K562 (cell line): ENCODE data around the gene NDUFB3. TPM values are rescaled to one million over a fixed set of nuclear protein-coding genes. Genes with fewer than 3 reads are reported as not detected.

Experiments used
- CBFA2T3 ChIP-seq: fragments of 450-650 bp; IDR thresholded peaks from 2 replicates; pipeline ENCODE4 v1.6.1; 2017
- CGGBP1 ChIP-seq: fragments of 250-450 bp; sonication (Bioruptor Pico); IDR thresholded peaks from 2 replicates; pipeline ENCODE4 v1.9.0; 2021; ENCODE audit warnings: mild to moderate bottlenecking
- CHD2 ChIP-seq: IDR thresholded peaks from 2 replicates; pipeline ENCODE4 v1.6.1; 2011; ENCODE audit warnings: low read depth, low read length
- ETV6 ChIP-seq, 3 experiments: fragments of 150-350 bp in 1 of 3; sonication (generic) in 1 of 3; formaldehyde crosslinking in 1 of 3; IDR thresholded peaks; 2 replicates each; pipeline versions ENCODE4 v1.6.1 to v1.8.0; 2014 to 2022; ENCODE audit warnings: borderline replicate concordance in 2 of 3, low read depth in 2 of 3, antibody characterized with exemption in 1 of 3, low read length in 1 of 3, mild to moderate bottlenecking in 1 of 3, missing genetic modification reagents in 1 of 3
- GTF2A2 ChIP-seq: IDR thresholded peaks from 2 replicates; pipeline ENCODE4 v1.6.1; 2016; ENCODE audit warnings: mild to moderate bottlenecking, missing genetic modification characterization, missing compliant biosample characterization
- HDAC6 ChIP-seq: IDR thresholded peaks from 2 replicates; pipeline ENCODE4 v1.6.1; 2012; ENCODE audit warnings: low read depth, mild to moderate bottlenecking, control low read depth, inconsistent platforms, low read length, moderate library complexity
- KDM2B ChIP-seq: fragments of 250-450 bp; sonication (Bioruptor Pico); IDR thresholded peaks from 2 replicates; pipeline ENCODE4 v1.8.0; 2021; ENCODE audit warnings: mild to moderate bottlenecking, moderate library complexity
- MIER1 ChIP-seq: fragments of 450-650 bp; IDR thresholded peaks from 2 replicates; pipeline ENCODE4 v1.6.1; 2016; ENCODE audit warnings: antibody characterized with exemption, mild to moderate bottlenecking, low read depth
- NFATC3 ChIP-seq: fragments of 450-650 bp; IDR thresholded peaks from 2 replicates; pipeline ENCODE4 v1.6.1; 2017; ENCODE audit warnings: mild to moderate bottlenecking
- PML ChIP-seq: IDR thresholded peaks from 2 replicates; pipeline ENCODE4 v1.6.1; 2012; ENCODE audit warnings: low read length, inconsistent platforms
- RBM39 ChIP-seq: fragments of 200-400 bp; formaldehyde crosslinking; optimal IDR thresholded peaks from 2 replicates; pipeline ENCODE3; 2018; ENCODE audit warnings: low read depth, low read length
- SLC30A9 ChIP-seq: fragments of 250-450 bp; sonication (Bioruptor Pico); IDR thresholded peaks from 2 replicates; pipeline ENCODE4 v1.8.0; 2022; ENCODE audit warnings: mild to moderate bottlenecking, moderate library complexity
- SMC3 ChIP-seq: conservative IDR thresholded peaks from 2 replicates; pipeline ENCODE4 v1.6.1; 2011; ENCODE audit warnings: low read depth, low read length, improper control_type of control experiment; ENCODE audit not compliant: insufficient read depth
- U2AF2 ChIP-seq: fragments of 200-400 bp; formaldehyde crosslinking; optimal IDR thresholded peaks from 2 replicates; pipeline ENCODE3; 2017; ENCODE audit warnings: low read depth, mild to moderate bottlenecking, low read length
- ZBED1 ChIP-seq: IDR thresholded peaks from 2 replicates; pipeline ENCODE4 v1.6.1; 2014
- ZBTB7A ChIP-seq: IDR thresholded peaks from 2 replicates; pipeline ENCODE4 v1.6.1; 2011; ENCODE audit warnings: low read depth, mild to moderate bottlenecking, low read length, moderate library complexity, borderline replicate concordance; ENCODE audit not compliant: control insufficient read depth
- ZNF121 ChIP-seq: sonication (generic); formaldehyde crosslinking; conservative IDR thresholded peaks from 2 replicates; pipeline ENCODE4 v1.8.0; 2022; ENCODE audit warnings: missing genetic modification reagents
- ZNF124 ChIP-seq: sonication (generic); formaldehyde crosslinking; IDR thresholded peaks from 2 replicates; pipeline ENCODE4 v1.8.1; 2022; ENCODE audit warnings: missing genetic modification reagents
- ZNF766 ChIP-seq: fragments of 200-800 bp; sonication (Bioruptor generic); conservative IDR thresholded peaks from 2 replicates; pipeline ENCODE4 v1.6.1; 2016; ENCODE audit warnings: missing genetic modification characterization, missing compliant biosample characterization
- polyA plus RNA-seq, 8 experiments: library from polyadenylated mRNA; depleted of rRNA in 4 of 8; stranded (reverse) in 5 of 8; unstranded in 3 of 8; fragments of >200 nt; fragmentation: Nextera tagmentation in 2 of 8; fragmentation: Illumina TruSeq in 1 of 8; extraction: Ambion mirVana in 2 of 8; extraction: Trizol in 1 of 8; gene quantifications; 2 replicates each; pipeline versions ENCODE4 v1.2.1 to v1.2.3, GENCODE V29; 2011 to 2014; ENCODE audit warnings: inconsistent platforms in 1 of 8, missing spikeins in 1 of 8
- total RNA-seq, 7 experiments: library from RNA; depleted of rRNA in 6 of 7; stranded (reverse); fragments of >200 nt in 6 of 7; fragmentation: Illumina TruSeq in 2 of 7; extraction: Trizol in 2 of 7; gene quantifications; 2 replicates each; pipeline versions ENCODE4 v1.2.1 to v1.2.3, GENCODE V29; 2011 to 2021; ENCODE audit warnings: low replicate concordance in 1 of 7
- TF ChIP-seq, protein P1 (sequence below): sonication (generic); formaldehyde crosslinking; IDR thresholded peaks from 2 replicates; pipeline ENCODE4 v1.8.0; 2023; ENCODE audit warnings: missing genetic modification reagents, mild to moderate bottlenecking, borderline replicate concordance
- TF ChIP-seq, protein P2 (sequence below): IDR thresholded peaks from 2 replicates; pipeline ENCODE4 v1.6.1; 2011; ENCODE audit warnings: borderline replicate concordance, low read depth, mild to moderate bottlenecking, moderate library complexity, low read length; ENCODE audit not compliant: insufficient read depth, poor library complexity, severe bottlenecking

NDUFB3 gene
- total and polyA plus RNA-seq, 9 of the 15 experiments (the other 6 are each of a cell fraction or from before 2014, with no cell fraction given): 126 to 786 (median 156) TPM

- TF ChIP-seq U2AF2 (no peak), PML (peak; percentile 60; the same call in 1 of the 2 replicates), NFATC3 (peak; percentile 80; the same call in 1 of the 2 replicates), SMC3 (0 out of 2 replicates have a peak, but pooled peaks have one; percentile 4), ZNF766 (CRISPR knock-in tag) (0 out of 2 replicates have a peak, but pooled peaks have one; percentile 41), ZBED1 (no peak), HDAC6 (no peak), ZBTB7A (peak; percentile 23; the same call in 1 of the 2 replicates), CGGBP1 (CRISPR knock-in tag) (no peak), CBFA2T3 (peak; percentile 22; the same call in 1 of the 2 replicates), CHD2 (no peak), ZNF124 (CRISPR knock-in tag) (no peak), KDM2B (CRISPR knock-in tag) (no peak), ETV6 (IDR thresholded peaks at IDR 0.05; ENCODE audit: borderline replicate concordance in 1 of 2, low read depth in 2 of 2, low read length in 1 of 2) (no peak), ETV6 (CRISPR knock-in tag; IDR thresholded peaks at IDR 0.05; ENCODE audit: borderline replicate concordance) (no peak), RBM39 (no peak), ZNF121 (no peak), MIER1 (0 out of 2 replicates have a peak, but pooled peaks have one; percentile 22), GTF2A2 (tag) (peak; percentile 78), SLC30A9 (CRISPR knock-in tag) (no peak)
- TF ChIP-seq, protein P1, sequence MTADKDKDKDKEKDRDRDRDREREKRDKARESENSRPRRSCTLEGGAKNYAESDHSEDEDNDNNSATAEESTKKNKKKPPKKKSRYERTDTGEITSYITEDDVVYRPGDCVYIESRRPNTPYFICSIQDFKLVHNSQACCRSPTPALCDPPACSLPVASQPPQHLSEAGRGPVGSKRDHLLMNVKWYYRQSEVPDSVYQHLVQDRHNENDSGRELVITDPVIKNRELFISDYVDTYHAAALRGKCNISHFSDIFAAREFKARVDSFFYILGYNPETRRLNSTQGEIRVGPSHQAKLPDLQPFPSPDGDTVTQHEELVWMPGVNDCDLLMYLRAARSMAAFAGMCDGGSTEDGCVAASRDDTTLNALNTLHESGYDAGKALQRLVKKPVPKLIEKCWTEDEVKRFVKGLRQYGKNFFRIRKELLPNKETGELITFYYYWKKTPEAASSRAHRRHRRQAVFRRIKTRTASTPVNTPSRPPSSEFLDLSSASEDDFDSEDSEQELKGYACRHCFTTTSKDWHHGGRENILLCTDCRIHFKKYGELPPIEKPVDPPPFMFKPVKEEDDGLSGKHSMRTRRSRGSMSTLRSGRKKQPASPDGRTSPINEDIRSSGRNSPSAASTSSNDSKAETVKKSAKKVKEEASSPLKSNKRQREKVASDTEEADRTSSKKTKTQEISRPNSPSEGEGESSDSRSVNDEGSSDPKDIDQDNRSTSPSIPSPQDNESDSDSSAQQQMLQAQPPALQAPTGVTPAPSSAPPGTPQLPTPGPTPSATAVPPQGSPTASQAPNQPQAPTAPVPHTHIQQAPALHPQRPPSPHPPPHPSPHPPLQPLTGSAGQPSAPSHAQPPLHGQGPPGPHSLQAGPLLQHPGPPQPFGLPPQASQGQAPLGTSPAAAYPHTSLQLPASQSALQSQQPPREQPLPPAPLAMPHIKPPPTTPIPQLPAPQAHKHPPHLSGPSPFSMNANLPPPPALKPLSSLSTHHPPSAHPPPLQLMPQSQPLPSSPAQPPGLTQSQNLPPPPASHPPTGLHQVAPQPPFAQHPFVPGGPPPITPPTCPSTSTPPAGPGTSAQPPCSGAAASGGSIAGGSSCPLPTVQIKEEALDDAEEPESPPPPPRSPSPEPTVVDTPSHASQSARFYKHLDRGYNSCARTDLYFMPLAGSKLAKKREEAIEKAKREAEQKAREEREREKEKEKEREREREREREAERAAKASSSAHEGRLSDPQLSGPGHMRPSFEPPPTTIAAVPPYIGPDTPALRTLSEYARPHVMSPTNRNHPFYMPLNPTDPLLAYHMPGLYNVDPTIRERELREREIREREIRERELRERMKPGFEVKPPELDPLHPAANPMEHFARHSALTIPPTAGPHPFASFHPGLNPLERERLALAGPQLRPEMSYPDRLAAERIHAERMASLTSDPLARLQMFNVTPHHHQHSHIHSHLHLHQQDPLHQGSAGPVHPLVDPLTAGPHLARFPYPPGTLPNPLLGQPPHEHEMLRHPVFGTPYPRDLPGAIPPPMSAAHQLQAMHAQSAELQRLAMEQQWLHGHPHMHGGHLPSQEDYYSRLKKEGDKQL (CRISPR knock-in tag): no peak
- TF ChIP-seq, protein P2, sequence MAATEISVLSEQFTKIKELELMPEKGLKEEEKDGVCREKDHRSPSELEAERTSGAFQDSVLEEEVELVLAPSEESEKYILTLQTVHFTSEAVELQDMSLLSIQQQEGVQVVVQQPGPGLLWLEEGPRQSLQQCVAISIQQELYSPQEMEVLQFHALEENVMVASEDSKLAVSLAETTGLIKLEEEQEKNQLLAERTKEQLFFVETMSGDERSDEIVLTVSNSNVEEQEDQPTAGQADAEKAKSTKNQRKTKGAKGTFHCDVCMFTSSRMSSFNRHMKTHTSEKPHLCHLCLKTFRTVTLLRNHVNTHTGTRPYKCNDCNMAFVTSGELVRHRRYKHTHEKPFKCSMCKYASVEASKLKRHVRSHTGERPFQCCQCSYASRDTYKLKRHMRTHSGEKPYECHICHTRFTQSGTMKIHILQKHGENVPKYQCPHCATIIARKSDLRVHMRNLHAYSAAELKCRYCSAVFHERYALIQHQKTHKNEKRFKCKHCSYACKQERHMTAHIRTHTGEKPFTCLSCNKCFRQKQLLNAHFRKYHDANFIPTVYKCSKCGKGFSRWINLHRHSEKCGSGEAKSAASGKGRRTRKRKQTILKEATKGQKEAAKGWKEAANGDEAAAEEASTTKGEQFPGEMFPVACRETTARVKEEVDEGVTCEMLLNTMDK: no peak
Observed at GRCh38 chr2:201071479-201072200, at the start of gene NDUFB3, which contains the start of gene HYCC2 (continued).
